ENCODE data around the gene C14orf180.

Gene C14orf180

GRCh38 chr14:104603711-104604401 is 24.3 kb downstream of the C14orf180 start:
- no peak for TF ChIP-seq CTCF (IDR thresholded peaks at IDR 0.05; ENCODE audit: low read depth, low read length, missing control alignments)
- no peak overlapping the region for H3K4me3 ChIP-seq (ENCODE audit: low read depth, low read length)
- DNase-seq (ENCODE audit: low read depth), result no peak
- in situ Hi-C loops (cut with HindIII; ENCODE audit: low sequenced_read_pairs), result no loop called here

- no peak for TF ChIP-seq CTCF (IDR thresholded peaks at IDR 0.05; ENCODE audit: low read depth, low read length, missing control alignments)
- in situ Hi-C loops (cut with HindIII; ENCODE audit: low sequenced_read_pairs), result no loop called here
- no peak within 1 kb of the TSS for H3K4me3 ChIP-seq (ENCODE audit: low read depth, low read length)
- no peak for DNase-seq (ENCODE audit: low read depth)
Measured at GRCh38 chr14:104604458-104605449, 25.2 kb downstream of the C14orf180 start, which contains the start of gene TMEM179. TMEM179 (minus strand) TSS chr14:104604772; CDS start chr14:104604741, 31 bp downstream.

GRCh38 chr14:104609666-104610065 is 30.1 kb downstream of the C14orf180 start:
- TF ChIP-seq CTCF (IDR thresholded peaks at IDR 0.05; ENCODE audit: low read depth, low read length, missing control alignments), result no peak
- no peak for DNase-seq (ENCODE audit: low read depth)
- in situ Hi-C loops (cut with HindIII; ENCODE audit: low sequenced_read_pairs), result loop anchor here (10.0 kb wide), 2 partner anchors 485 to 545 kb away; no protein-coding TSS in a partner anchor
- H3K4me3 ChIP-seq (ENCODE audit: low read depth, low read length), result no peak overlapping the region

GRCh38 chr14:104610749-104611310 is 31.3 kb downstream of the C14orf180 start:
- no peak for DNase-seq (ENCODE audit: low read depth)
- no peak for TF ChIP-seq CTCF (IDR thresholded peaks at IDR 0.05; ENCODE audit: low read depth, low read length, missing control alignments)
- no peak overlapping the region for H3K4me3 ChIP-seq (ENCODE audit: low read depth, low read length)
- in situ Hi-C loops (cut with HindIII; ENCODE audit: low sequenced_read_pairs), result loop anchor here (10.0 kb wide), 2 partner anchors 486 to 546 kb away; no protein-coding TSS in a partner anchor

GRCh38 chr14:104611881-104612280 is 32.3 kb downstream of the C14orf180 start:
- H3K4me3 ChIP-seq (ENCODE audit: low read depth, low read length), result no peak overlapping the region
- in situ Hi-C loops (cut with HindIII; ENCODE audit: low sequenced_read_pairs), result loop anchor here (10.0 kb wide), 2 partner anchors 487 to 547 kb away; no protein-coding TSS in a partner anchor
- DNase-seq (ENCODE audit: low read depth), result no peak
- TF ChIP-seq CTCF (IDR thresholded peaks at IDR 0.05; ENCODE audit: low read depth, low read length, missing control alignments), result no peak

Data from astrocyte of the cerebellum (primary cell).